GM10266 (cell line): ENCODE measurements around the gene UBE4B.
"Not testable (repeated sequence)": the region's sequence is repeated elsewhere in the genome, so short reads cannot be mapped to it uniquely, and the experiment has no call there.

Experiments used
- DNase-seq: peaks from one replicate; pipeline ENCODE4 v3.0.0; 2012; ENCODE audit errors: extremely low spot score
- TF ChIP-seq, protein P1 (sequence below): IDR thresholded peaks from 2 replicates; pipeline ENCODE4 v1.5.1; 2012; ENCODE audit warnings: mild to moderate bottlenecking, low read depth; ENCODE audit not compliant: control insufficient read depth, insufficient read depth; ENCODE audit errors: missing control alignments

UBE4B gene

DNA sequence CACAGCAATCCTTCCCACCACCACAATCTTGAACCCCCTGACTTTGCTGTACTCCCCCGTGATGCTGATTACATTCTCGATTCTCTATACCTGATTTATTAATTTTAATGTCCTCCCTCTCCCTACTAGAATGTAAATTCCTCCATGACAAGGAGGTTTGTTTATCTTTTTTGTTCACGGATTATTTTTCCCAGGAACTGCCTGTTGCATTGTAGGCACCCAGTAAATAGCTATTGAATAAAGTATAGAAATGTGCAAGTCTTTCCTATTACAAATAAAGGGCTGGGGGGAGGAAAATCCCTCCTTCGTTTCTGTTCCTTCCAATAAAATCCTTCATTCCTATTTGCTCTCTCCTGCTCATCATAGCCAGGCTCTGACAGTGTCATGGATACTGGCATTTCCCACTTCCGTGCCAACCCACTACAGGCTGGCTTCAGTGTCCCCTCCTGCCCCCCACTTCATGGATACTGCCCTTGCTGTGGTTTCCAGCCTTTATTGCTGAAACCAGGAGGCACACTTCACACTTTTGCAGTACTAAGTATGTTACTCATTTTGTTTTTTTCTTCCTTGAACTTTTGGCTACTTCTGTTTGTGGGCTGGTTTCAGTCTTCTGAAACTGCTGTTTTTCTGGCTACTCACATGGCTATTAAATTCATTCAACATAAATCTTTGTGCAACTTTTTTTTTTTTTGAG, 185.1 kb downstream of the UBE4B start:
- TF ChIP-seq, protein P1, sequence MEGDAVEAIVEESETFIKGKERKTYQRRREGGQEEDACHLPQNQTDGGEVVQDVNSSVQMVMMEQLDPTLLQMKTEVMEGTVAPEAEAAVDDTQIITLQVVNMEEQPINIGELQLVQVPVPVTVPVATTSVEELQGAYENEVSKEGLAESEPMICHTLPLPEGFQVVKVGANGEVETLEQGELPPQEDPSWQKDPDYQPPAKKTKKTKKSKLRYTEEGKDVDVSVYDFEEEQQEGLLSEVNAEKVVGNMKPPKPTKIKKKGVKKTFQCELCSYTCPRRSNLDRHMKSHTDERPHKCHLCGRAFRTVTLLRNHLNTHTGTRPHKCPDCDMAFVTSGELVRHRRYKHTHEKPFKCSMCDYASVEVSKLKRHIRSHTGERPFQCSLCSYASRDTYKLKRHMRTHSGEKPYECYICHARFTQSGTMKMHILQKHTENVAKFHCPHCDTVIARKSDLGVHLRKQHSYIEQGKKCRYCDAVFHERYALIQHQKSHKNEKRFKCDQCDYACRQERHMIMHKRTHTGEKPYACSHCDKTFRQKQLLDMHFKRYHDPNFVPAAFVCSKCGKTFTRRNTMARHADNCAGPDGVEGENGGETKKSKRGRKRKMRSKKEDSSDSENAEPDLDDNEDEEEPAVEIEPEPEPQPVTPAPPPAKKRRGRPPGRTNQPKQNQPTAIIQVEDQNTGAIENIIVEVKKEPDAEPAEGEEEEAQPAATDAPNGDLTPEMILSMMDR, result no peak
- no peak for DNase-seq

DNA sequence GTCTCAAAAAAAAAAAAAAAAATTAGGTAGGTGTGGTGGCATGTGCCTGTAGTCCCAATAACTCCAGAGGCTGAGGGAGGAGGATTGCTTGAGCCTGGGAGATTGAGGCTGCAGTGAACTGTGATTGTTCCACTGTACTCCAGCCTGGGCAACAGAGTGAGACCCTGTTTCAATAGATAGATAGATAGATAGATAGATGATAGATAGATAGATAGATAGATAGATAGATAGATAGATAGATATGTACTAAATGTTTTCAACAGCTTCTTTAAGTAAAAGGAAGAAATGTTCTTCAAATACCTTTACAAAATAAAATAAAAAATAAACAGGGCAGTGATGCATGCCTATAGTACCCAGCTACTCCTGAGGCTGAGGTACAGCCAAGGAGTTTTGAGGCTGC, 187.4 kb downstream of the UBE4B start:
- no peak for DNase-seq
- TF ChIP-seq, protein P1, result no peak

DNA sequence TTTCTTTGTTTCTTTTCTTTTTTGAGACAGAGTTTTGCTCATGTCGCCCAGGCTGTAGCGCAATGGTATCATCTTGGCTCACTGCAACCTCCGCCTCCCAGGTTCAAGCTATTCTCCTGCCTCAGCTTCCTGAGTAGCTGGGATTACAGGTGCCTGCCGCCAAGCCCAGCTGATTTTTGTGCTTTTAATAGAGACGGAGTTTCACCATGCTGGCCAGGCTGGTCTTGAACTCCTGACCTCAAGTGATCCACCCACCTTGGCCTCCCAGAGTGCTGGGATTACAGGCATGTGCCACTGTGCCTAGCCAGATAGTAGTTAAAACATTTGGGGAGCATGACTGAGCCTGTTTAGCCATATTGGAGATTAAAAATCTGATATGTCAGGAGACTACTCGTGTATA, 187.9 kb downstream of the UBE4B start:
- not testable (repeated sequence) for DNase-seq

DNA sequence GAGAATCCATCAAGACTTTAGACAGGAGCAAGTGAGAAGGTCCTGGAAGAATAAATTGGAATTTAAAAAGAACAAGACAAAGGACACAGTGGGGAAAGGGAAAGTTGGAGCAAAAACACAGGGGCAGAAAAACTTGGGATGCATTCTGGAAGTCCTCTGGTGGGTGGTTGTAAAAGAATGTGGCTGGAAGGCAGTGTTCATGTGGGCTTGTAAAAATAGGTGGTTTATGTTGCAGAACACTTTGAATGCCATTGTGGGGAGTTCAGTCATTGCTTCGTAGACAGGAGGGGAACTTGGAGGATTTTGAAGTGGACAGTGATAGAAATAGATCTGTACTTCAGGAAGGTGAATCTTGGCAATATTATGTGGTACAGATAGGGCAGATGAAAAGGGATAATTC, 192.8 kb downstream of the UBE4B start:
- DNase-seq, result no peak
- TF ChIP-seq, protein P1, result no peak

DNA sequence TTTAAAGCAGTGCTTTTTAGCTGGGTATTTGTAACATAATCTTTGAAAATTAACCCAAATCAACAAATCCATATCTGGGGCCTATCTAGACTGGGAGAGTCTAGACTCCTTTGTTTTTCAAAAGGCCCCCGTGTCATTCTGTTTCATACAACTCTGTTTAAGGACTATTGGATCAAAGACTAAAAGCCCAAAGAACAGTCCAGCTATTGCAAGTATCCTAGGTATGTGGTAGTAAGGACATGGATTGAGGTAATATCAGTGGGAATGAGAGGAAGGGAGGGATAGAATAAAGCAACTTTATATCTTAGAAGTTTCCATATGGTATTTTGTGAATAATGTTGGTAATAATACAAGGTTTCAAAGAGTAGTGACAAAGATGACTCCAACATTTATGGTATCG, 195.8 kb downstream of the UBE4B start:
- TF ChIP-seq, protein P1, result no peak

DNA sequence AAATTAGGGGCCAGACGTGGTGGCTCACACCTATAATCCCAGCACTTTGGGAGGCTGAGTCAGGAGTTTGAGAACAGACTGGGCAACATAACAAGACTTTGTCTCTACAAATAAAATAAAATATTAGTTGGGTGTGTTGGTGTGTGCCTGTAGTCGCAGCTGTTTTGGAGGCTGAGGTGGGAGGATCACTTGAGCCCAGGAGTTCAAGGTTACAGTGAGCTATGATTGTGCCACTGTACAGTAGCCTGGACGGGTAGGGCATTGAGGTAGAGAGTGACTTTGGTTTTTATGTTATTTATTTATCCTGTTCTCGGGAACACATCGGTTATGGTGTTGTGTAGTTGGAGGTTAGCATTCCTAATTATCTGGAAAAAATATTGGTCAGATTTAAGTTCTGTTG, 197.1 kb downstream of the UBE4B start:
- no peak for DNase-seq
- TF ChIP-seq, protein P1, result no peak

More for the DNA sequence above, 195.8 kb downstream of the UBE4B start:
- no peak for DNase-seq
